NCI-H526 (cell line): ENCODE data around the gene RBM41.
"Not testable (repeated sequence)": the region's sequence is repeated elsewhere in the genome, so short reads cannot be mapped to it uniquely, and the experiment has no call there.

Source experiments
- DNase-seq, 2 experiments: peaks; one replicate each; lab custom pipeline; 2025; lab: John Stamatoyannopoulos, UW

The RBM41 gene

GRCh38 chrX:107118322-107119147, at the start of gene RBM41:
RBM41 (minus strand) TSS chrX:107118822; CDS start chrX:107118773, 49 bp downstream.
- DNase-seq = peak; percentile 76 to 90

GRCh38 chrX:107168257-107168656, 49.6 kb upstream of the RBM41 start:
- no peak for DNase-seq

- no peak for DNase-seq
Measured at GRCh38 chrX:107167163-107167921, 48.7 kb upstream of the RBM41 start.

GRCh38 chrX:107157618-107158017, 39.0 kb upstream of the RBM41 start:
- DNase-seq = not testable (repeated sequence)

- DNase-seq = not testable (repeated sequence)
Measured at GRCh38 chrX:107155621-107156430, 37.2 kb upstream of the RBM41 start.

GRCh38 chrX:107154787-107155620, 36.4 kb upstream of the RBM41 start:
- peak in 1 of 2 experiments; percentile 2 for DNase-seq

- no peak for DNase-seq
Measured at GRCh38 chrX:107153005-107153404, 34.4 kb upstream of the RBM41 start.

- no peak for DNase-seq
Measured at GRCh38 chrX:107146670-107147069, 28.0 kb upstream of the RBM41 start.

- no peak for DNase-seq
Measured at GRCh38 chrX:107135965-107136307, 17.3 kb upstream of the RBM41 start.

GRCh38 chrX:107135049-107135964, 16.7 kb upstream of the RBM41 start:
- DNase-seq = no peak

- DNase-seq = no peak
Measured at GRCh38 chrX:107123750-107124149, 5.1 kb upstream of the RBM41 start.

- DNase-seq = no peak
Measured at GRCh38 chrX:107119283-107119682, 661 bp upstream of the RBM41 start.

- DNase-seq = peak in 1 of 2 experiments; percentile 43
Measured at GRCh38 chrX:107117993-107118321, 665 bp downstream of the RBM41 start.

GRCh38 chrX:107107459-107107858, 11.2 kb downstream of the RBM41 start:
- DNase-seq = no peak

- DNase-seq = no peak
Measured at GRCh38 chrX:107102980-107103379, 15.6 kb downstream of the RBM41 start.

GRCh38 chrX:107076158-107076557, 42.5 kb downstream of the RBM41 start:
- DNase-seq = no peak

GRCh38 chrX:107057731-107058130, 60.9 kb downstream of the RBM41 start:
- DNase-seq = not testable (repeated sequence)

GRCh38 chrX:107054978-107055377, 63.6 kb downstream of the RBM41 start:
- no peak for DNase-seq

GRCh38 chrX:107050195-107050709, 68.4 kb downstream of the RBM41 start:
- DNase-seq = no peak

GRCh38 chrX:107047622-107048021, 71.0 kb downstream of the RBM41 start:
- no peak for DNase-seq
